H9 (cell line): ENCODE results near the gene AKR1C8. TPM values are rescaled to one million over a fixed set of nuclear protein-coding genes. Genes with fewer than 3 reads are reported as not detected.
"Not testable (repeated sequence)": the region's sequence is repeated elsewhere in the genome, so short reads cannot be mapped to it uniquely, and the experiment has no call there.

Source experiments
- DNase-seq: peaks from one replicate; pipeline ENCODE4 v3.0.0-alpha.2; 2017
- H2AFZ ChIP-seq: one replicate; pipeline ENCODE4 v1.6.1; 2013; ENCODE audit warnings: mild to moderate bottlenecking, low read length, control low read depth, moderate library complexity
- H2AK5ac ChIP-seq: 2 replicates; pipeline ENCODE4 v1.6.1; 2013; ENCODE audit warnings: low read length, control low read depth, mixed read lengths; ENCODE audit not compliant: insufficient read length
- H2BK120ac ChIP-seq: one replicate; pipeline ENCODE4 v1.6.1; 2013; ENCODE audit warnings: low read depth, mild to moderate bottlenecking, low read length, control low read depth, inconsistent platforms; ENCODE audit not compliant: poor library complexity, severe bottlenecking
- H2BK12ac ChIP-seq: 2 replicates; pipeline ENCODE4 v1.6.1; 2013; ENCODE audit warnings: low read length, control low read depth, mixed read lengths, low read depth; ENCODE audit not compliant: insufficient read length
- H2BK15ac ChIP-seq: 2 replicates; pipeline ENCODE4 v1.6.1; 2013; ENCODE audit warnings: low read depth, low read length, control low read depth
- H2BK20ac ChIP-seq: one replicate; pipeline ENCODE4 v1.6.1; 2013; ENCODE audit warnings: low read depth, mild to moderate bottlenecking, low read length, control low read depth, inconsistent platforms; ENCODE audit not compliant: poor library complexity, severe bottlenecking
- H2BK5ac ChIP-seq: 2 replicates; pipeline ENCODE4 v1.6.1; 2013; ENCODE audit warnings: low read length, control low read depth, mixed read lengths; ENCODE audit not compliant: insufficient read length
- H3K14ac ChIP-seq: 2 replicates; pipeline ENCODE4 v1.6.1; 2013; ENCODE audit warnings: low read length, control low read depth; ENCODE audit not compliant: insufficient read depth
- H3K18ac ChIP-seq: 2 replicates; pipeline ENCODE4 v1.6.1; 2013; ENCODE audit warnings: low read depth, mild to moderate bottlenecking, mixed read lengths, low read length, control low read depth; ENCODE audit not compliant: insufficient read length
- H3K23ac ChIP-seq: 2 replicates; pipeline ENCODE4 v1.6.1; 2013; ENCODE audit warnings: low read length, control low read depth, mixed read lengths, low read depth; ENCODE audit not compliant: insufficient read length
- H3K23me2 ChIP-seq: 2 replicates; pipeline ENCODE4 v1.6.1; 2013; ENCODE audit warnings: low read depth, mild to moderate bottlenecking, mixed read lengths, low read length, control low read depth; ENCODE audit not compliant: insufficient read length, poor library complexity, severe bottlenecking
- H3K27ac ChIP-seq: 2 replicates; pipeline ENCODE4 v1.5.1; 2013; ENCODE audit warnings: low read length, control low read depth, mixed read lengths, low read depth; ENCODE audit not compliant: insufficient read length
- H3K27me3 ChIP-seq: 2 replicates; pipeline ENCODE4 v1.6.1; 2013; ENCODE audit warnings: low read length, control low read depth, inconsistent platforms; ENCODE audit not compliant: insufficient read depth
- H3K4ac ChIP-seq: 2 replicates; pipeline ENCODE4 v1.6.1; 2013; ENCODE audit warnings: low read depth, mild to moderate bottlenecking, control low read depth, inconsistent platforms, low read length, moderate library complexity
- H3K4me1 ChIP-seq: 2 replicates; pipeline ENCODE4 v1.6.1; 2013; ENCODE audit warnings: low read length, control low read depth, inconsistent platforms; ENCODE audit not compliant: insufficient read depth
- H3K4me2 ChIP-seq: 2 replicates; pipeline ENCODE4 v1.6.1; 2013; ENCODE audit warnings: low read length, control low read depth, mixed read lengths; ENCODE audit not compliant: insufficient read length, insufficient read depth
- H3K56ac ChIP-seq: 2 replicates; pipeline ENCODE4 v1.6.1; 2013; ENCODE audit warnings: low read depth, mild to moderate bottlenecking, mixed read lengths, low read length, control low read depth; ENCODE audit not compliant: insufficient read length
- H3K79me1 ChIP-seq: 2 replicates; pipeline ENCODE4 v1.6.1; 2013; ENCODE audit warnings: low read depth, mild to moderate bottlenecking, moderate library complexity, low read length, control low read depth, inconsistent platforms; ENCODE audit not compliant: insufficient read depth, poor library complexity, severe bottlenecking
- H3K79me2 ChIP-seq: 2 replicates; pipeline ENCODE4 v1.6.1; 2013; ENCODE audit warnings: low read length, control low read depth, inconsistent platforms; ENCODE audit not compliant: insufficient read depth
- H3K9ac ChIP-seq: 2 replicates; pipeline ENCODE4 v1.6.1; 2013; ENCODE audit warnings: low read length, control low read depth, mixed read lengths; ENCODE audit not compliant: insufficient read length; ENCODE audit errors: extremely low read depth
- H3K9me3 ChIP-seq: one replicate; pipeline ENCODE4 v1.6.1; 2013; ENCODE audit warnings: low read depth, low read length, inconsistent platforms; ENCODE audit not compliant: control insufficient read depth
- H3T11ph ChIP-seq: one replicate; pipeline ENCODE4 v1.6.1; 2013; ENCODE audit warnings: mild to moderate bottlenecking, low read length, control low read depth, inconsistent platforms
- H4K20me1 ChIP-seq: one replicate; pipeline ENCODE4 v1.6.1; 2013; ENCODE audit not compliant: control insufficient read depth, insufficient read length, insufficient read depth
- H4K5ac ChIP-seq: 2 replicates; pipeline ENCODE4 v1.6.1; 2013; ENCODE audit warnings: low read depth, mild to moderate bottlenecking, mixed read lengths, low read length, control low read depth; ENCODE audit not compliant: insufficient read length
- H4K8ac ChIP-seq: replicated peaks from 2 replicates; pipeline ENCODE4 v1.6.1; 2013; ENCODE audit warnings: low read length, control low read depth, mixed read lengths, low read depth; ENCODE audit not compliant: insufficient read length
- H4K91ac ChIP-seq: 2 replicates; pipeline ENCODE4 v1.6.1; 2013; ENCODE audit warnings: low read depth, mild to moderate bottlenecking, moderate library complexity, mixed read lengths, low read length, control low read depth; ENCODE audit not compliant: insufficient read length
- H3K27ac Mint-ChIP-seq, 3 experiments: 2 replicates in 2 of 3; 3 replicates in 1 of 3; pipeline ENCODE4 v1.8.0; 2020 to 2021; ENCODE audit warnings: mixed read lengths in 3 of 3, mild to moderate bottlenecking in 1 of 3, moderate library complexity in 1 of 3
- H3K27me3 Mint-ChIP-seq: 2 replicates; pipeline ENCODE4 v1.8.0; 2021; ENCODE audit warnings: low read depth, mild to moderate bottlenecking, moderate library complexity, mixed read lengths
- H3K36me3 Mint-ChIP-seq, 3 experiments: 2 replicates in 2 of 3; 3 replicates in 1 of 3; pipeline ENCODE4 v1.8.0; 2020 to 2021; ENCODE audit warnings: low read depth in 3 of 3, mixed read lengths in 3 of 3; ENCODE audit not compliant: insufficient read depth in 1 of 3
- H3K4me1 Mint-ChIP-seq, 2 experiments: 2 replicates each; pipeline ENCODE4 v1.8.0; 2020; ENCODE audit warnings: mixed read lengths in 2 of 2
- H3K4me3 Mint-ChIP-seq, 2 experiments: 2 replicates in 1 of 2; 3 replicates in 1 of 2; pipeline ENCODE4 v1.8.0; 2020 to 2021; ENCODE audit warnings: mild to moderate bottlenecking in 2 of 2, mixed read lengths in 2 of 2, moderate library complexity in 1 of 2
- H3K9me3 Mint-ChIP-seq, 2 experiments: 2 replicates in 1 of 2; 3 replicates in 1 of 2; pipeline ENCODE4 v1.8.0; 2020; ENCODE audit warnings: mild to moderate bottlenecking in 2 of 2, mixed read lengths in 2 of 2, moderate library complexity in 1 of 2
- WGBS: extraction: QIAGEN DNeasy Blood & Tissue Kit; methylation state at CpG from one replicate; pipeline ENCODE4 v1.1.7; 2013; ENCODE audit warnings: missing lambda C conversion rate, low lambda C conversion rate, mixed read lengths; ENCODE audit not compliant: insufficient read length; ENCODE audit errors: extremely low coverage; 5-methylcytosine and 5-hydroxymethylcytosine counted together
- total RNA-seq: library from RNA; stranded (reverse); gene quantifications from 2 replicates; pipeline ENCODE4 v1.2.1, GENCODE V29; 2021
- TF ChIP-seq, protein P1 (sequence below): fragments of 200-600 bp; sonication (generic); conservative IDR thresholded peaks from 3 replicates; pipeline ENCODE4 v1.8.0; 2021; ENCODE audit warnings: antibody characterized with exemption, mild to moderate bottlenecking

The AKR1C8 gene
- total RNA-seq, 1 experiment from 2014 or later = not detected

DNA sequence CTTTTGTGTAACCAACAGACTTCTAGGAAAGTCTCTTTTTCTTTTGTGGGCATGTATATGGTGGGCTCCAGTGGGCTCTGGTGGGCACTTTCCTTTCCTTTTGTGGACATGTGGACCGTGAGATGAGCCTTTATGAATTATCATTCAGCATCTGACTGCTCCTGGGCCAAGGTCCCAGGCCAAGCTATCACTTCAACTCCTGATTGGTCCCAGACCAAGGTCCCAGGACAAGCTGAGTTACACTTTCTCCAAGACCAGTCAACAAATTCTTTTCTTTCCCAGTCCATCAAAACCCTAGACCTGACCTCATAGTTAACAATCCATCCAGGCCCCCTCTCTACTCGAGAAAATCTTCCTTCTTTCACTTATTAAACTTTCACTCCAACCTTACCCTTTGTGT, 1.0 kb downstream of the AKR1C8 start:
- no peak for DNase-seq
- no peak overlapping the region for H3K4me2 ChIP-seq
- WGBS = no CpG with 5 or more reads among the region's 2 CpGs
- H2BK5ac ChIP-seq = no peak overlapping the region
- no peak overlapping the region for H2BK12ac ChIP-seq
- H3K23ac ChIP-seq = no peak overlapping the region
- peaks cover 30 to 63% of the 10 kb centered on the region in 2 experiments for H3K9me3 Mint-ChIP-seq
- H3K36me3 Mint-ChIP-seq = peaks cover 0 to 2% (median 0%) of the 10 kb centered on the region in 3 experiments; a peak in 2 of 7 replicates
- H3K4me3 Mint-ChIP-seq = no peak overlapping the region
- no peak overlapping the region for H2BK20ac ChIP-seq
- peaks cover 2% of the 10 kb centered on the region for H3K27me3 Mint-ChIP-seq
- 0 out of 4 replicates have a peak, but pooled peaks cover 0 to 3% of the 10 kb centered on the region in 2 experiments for H3K4me1 Mint-ChIP-seq
- no peak overlapping the region for H3K56ac ChIP-seq
- no peaks in the 10 kb centered on the region for H3K23me2 ChIP-seq
- no peak overlapping the region for H2AFZ ChIP-seq
- TF ChIP-seq, protein P1, sequence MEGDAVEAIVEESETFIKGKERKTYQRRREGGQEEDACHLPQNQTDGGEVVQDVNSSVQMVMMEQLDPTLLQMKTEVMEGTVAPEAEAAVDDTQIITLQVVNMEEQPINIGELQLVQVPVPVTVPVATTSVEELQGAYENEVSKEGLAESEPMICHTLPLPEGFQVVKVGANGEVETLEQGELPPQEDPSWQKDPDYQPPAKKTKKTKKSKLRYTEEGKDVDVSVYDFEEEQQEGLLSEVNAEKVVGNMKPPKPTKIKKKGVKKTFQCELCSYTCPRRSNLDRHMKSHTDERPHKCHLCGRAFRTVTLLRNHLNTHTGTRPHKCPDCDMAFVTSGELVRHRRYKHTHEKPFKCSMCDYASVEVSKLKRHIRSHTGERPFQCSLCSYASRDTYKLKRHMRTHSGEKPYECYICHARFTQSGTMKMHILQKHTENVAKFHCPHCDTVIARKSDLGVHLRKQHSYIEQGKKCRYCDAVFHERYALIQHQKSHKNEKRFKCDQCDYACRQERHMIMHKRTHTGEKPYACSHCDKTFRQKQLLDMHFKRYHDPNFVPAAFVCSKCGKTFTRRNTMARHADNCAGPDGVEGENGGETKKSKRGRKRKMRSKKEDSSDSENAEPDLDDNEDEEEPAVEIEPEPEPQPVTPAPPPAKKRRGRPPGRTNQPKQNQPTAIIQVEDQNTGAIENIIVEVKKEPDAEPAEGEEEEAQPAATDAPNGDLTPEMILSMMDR = no peak
- no peaks in the 10 kb centered on the region for H3K4me1 ChIP-seq
- H4K91ac ChIP-seq = no peak overlapping the region
- H3K79me2 ChIP-seq = no peaks in the 10 kb centered on the region
- H4K20me1 ChIP-seq = no peaks in the 10 kb centered on the region
- no peak overlapping the region for H3K27ac Mint-ChIP-seq
- H3K14ac ChIP-seq = no peak overlapping the region
- H3K4ac ChIP-seq = no peak overlapping the region
- H3K9me3 ChIP-seq = no peaks in the 10 kb centered on the region
- no peak overlapping the region for H4K5ac ChIP-seq
- H3K79me1 ChIP-seq = no peaks in the 10 kb centered on the region
- H3K27ac ChIP-seq = no peak overlapping the region
- H3K18ac ChIP-seq = no peak overlapping the region
- H3T11ph ChIP-seq = no peak overlapping the region
- H2AK5ac ChIP-seq = no peak overlapping the region
- H2BK120ac ChIP-seq = no peak overlapping the region
- H2BK15ac ChIP-seq = no peak overlapping the region
- no peaks in the 10 kb centered on the region for H3K27me3 ChIP-seq
- no peak overlapping the region for H4K8ac ChIP-seq
- H3K9ac ChIP-seq = no peak overlapping the region

DNA sequence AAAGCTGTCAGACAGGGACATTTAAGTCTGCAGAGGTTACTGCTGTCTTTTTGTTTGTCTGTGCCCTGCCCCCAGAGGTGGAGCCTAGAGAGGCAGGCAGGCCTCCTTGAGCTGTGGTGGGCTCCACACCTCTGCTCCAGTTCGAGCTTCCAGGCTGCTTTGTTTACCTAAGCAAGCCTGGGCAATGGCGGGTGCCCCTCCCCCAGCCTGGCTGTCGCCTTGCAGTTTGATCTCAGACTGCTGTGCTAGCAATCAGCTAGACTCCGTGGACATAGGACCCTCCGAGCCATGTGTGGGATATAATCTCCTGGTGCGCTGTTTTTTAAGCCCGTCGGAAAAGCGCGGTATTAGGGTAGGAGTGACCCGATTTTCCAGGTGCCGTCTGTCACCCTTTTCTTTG, 4.4 kb downstream of the AKR1C8 start:
- not testable (repeated sequence) for H3K23me2 ChIP-seq, H3K4me3 Mint-ChIP-seq, H3K4me2 ChIP-seq, H3K27ac Mint-ChIP-seq, H2BK5ac ChIP-seq, H3K56ac ChIP-seq, H3K27ac ChIP-seq, DNase-seq, H3K18ac ChIP-seq, H3K4ac ChIP-seq, H3K9ac ChIP-seq, H2BK15ac ChIP-seq, H2BK120ac ChIP-seq, H3K27me3 ChIP-seq, H3K79me1 ChIP-seq, H3K36me3 Mint-ChIP-seq, H3K27me3 Mint-ChIP-seq, H3K9me3 ChIP-seq, H4K20me1 ChIP-seq, H2BK12ac ChIP-seq, H3T11ph ChIP-seq, H3K14ac ChIP-seq, H4K8ac ChIP-seq, H3K4me1 ChIP-seq, H2AK5ac ChIP-seq, H2BK20ac ChIP-seq, H3K23ac ChIP-seq, H2AFZ ChIP-seq, H4K91ac ChIP-seq, H4K5ac ChIP-seq, H3K79me2 ChIP-seq, H3K4me1 Mint-ChIP-seq
- WGBS = no CpG with 5 or more reads among the region's 12 CpGs
- peaks cover 26 to 43% of the 10 kb centered on the region in 2 experiments for H3K9me3 Mint-ChIP-seq
